K562 (cell line): ENCODE data around the gene TLR1. TPM values are rescaled to one million over a fixed set of nuclear protein-coding genes. Genes with fewer than 3 reads are reported as not detected.

Experiments
- ATAC-seq: fragments of 200-7000 bp; cut with Tn5 transposase; 3 replicates; pipeline ENCODE4 v1.9.1; 2020; ENCODE audit warnings: moderate library complexity
- BruUV-seq: library from RNA; stranded (reverse); fragments of 400-500 nt; replicated peaks from 2 replicates; lab custom pipeline; 2021; lab: Mats Ljungman, UMichigan
- CTCF ChIA-PET: fragments of 300-600 bp; formaldehyde crosslinking; extraction: SDS; loops from one replicate; lab custom pipeline; 2021; ENCODE audit warnings: low intra/inter-chr PET ratio; lab: Yijun Ruan, JAX
- POLR2A ChIA-PET: fragments of 300-600, 350-650 bp; sonication (Branson Sonifier 250); formaldehyde crosslinking; extraction: SDS; loops from one replicate; lab custom pipeline; 2021; ENCODE audit warnings: antibody characterized with exemption, inconsistent platforms; lab: Yijun Ruan, JAX
- DNase-seq, 4 experiments: peaks; one replicate each; pipeline versions ENCODE4 v3.0.0 to v3.0.0-alpha.2; 2011 to 2018; ENCODE audit warnings: low spot score in 3 of 4, mixed read lengths in 3 of 4; ENCODE audit errors: extremely low read depth in 1 of 4
- FAIRE-seq: peaks from 2 replicates; lab custom pipeline; 2011; peaks lifted over from hg19 to GRCh38; lab: Jason Lieb, UNC
- H2AFZ ChIP-seq: 2 replicates; pipeline ENCODE4 v1.6.0; 2011; ENCODE audit warnings: low read depth, low read length, control low read depth, inconsistent platforms
- H3K27ac ChIP-seq: fragments of 200-600 bp; 3 replicates; pipeline ENCODE4 v1.8.0; 2011; ENCODE audit warnings: low read depth, mild to moderate bottlenecking, control low read depth, inconsistent platforms, low read length, moderate library complexity, mixed read lengths; ENCODE audit errors: extremely low read depth
- H3K27me3 ChIP-seq, 2 experiments: fragments of 300-600 bp in 1 of 2; 2 replicates in 1 of 2; 3 replicates in 1 of 2; pipeline versions ENCODE4 v1.6.0 to v1.8.0; 2011; ENCODE audit warnings: inconsistent platforms in 2 of 2, low read length in 2 of 2, mild to moderate bottlenecking in 1 of 2, mixed read lengths in 1 of 2, moderate library complexity in 1 of 2; ENCODE audit not compliant: control insufficient read depth in 2 of 2, insufficient read depth in 2 of 2
- H3K36me3 ChIP-seq: fragments of 300-600 bp; 3 replicates; pipeline ENCODE4 v1.8.0; 2011; ENCODE audit warnings: mild to moderate bottlenecking, low read length, inconsistent platforms; ENCODE audit not compliant: control insufficient read depth, insufficient read depth
- H3K4me1 ChIP-seq, 2 experiments: fragments of 200-600 bp in 1 of 2; replicated peaks in 1 of 2; 2 replicates in 1 of 2; 3 replicates in 1 of 2; pipeline versions ENCODE4 v1.5.1 to v1.8.0; 2011; ENCODE audit warnings: inconsistent platforms in 2 of 2, low read length in 2 of 2, mild to moderate bottlenecking in 1 of 2, mixed read lengths in 1 of 2, moderate library complexity in 1 of 2; ENCODE audit not compliant: control insufficient read depth in 2 of 2, insufficient read depth in 2 of 2
- H3K4me2 ChIP-seq: 2 replicates; pipeline ENCODE4 v1.6.1; 2011; ENCODE audit warnings: low read length, control low read depth, inconsistent platforms, mixed read lengths; ENCODE audit not compliant: insufficient read depth
- H3K4me3 ChIP-seq: fragments of 200-600 bp; sonication (generic), shearing (Covaris generic); 2 replicates; pipeline ENCODE4 v1.5.1; 2016; ENCODE audit warnings: control low read depth, inconsistent platforms
- H3K79me2 ChIP-seq: fragments of 200-600 bp; 3 replicates; pipeline ENCODE4 v1.8.0; 2011; ENCODE audit warnings: low read length, inconsistent platforms; ENCODE audit not compliant: control insufficient read depth, insufficient read depth
- H3K9ac ChIP-seq, 2 experiments: 2 replicates each; pipeline versions ENCODE4 v1.6.0 to v1.6.1; 2011; ENCODE audit warnings: low read depth in 2 of 2, low read length in 2 of 2, control low read depth in 1 of 2, inconsistent platforms in 1 of 2, mild to moderate bottlenecking in 1 of 2, mixed read lengths in 1 of 2; ENCODE audit not compliant: insufficient read depth in 1 of 2
- H3K9me1 ChIP-seq: one replicate; pipeline ENCODE4 v1.6.0; 2011; ENCODE audit warnings: inconsistent platforms, mild to moderate bottlenecking, low read length, moderate library complexity; ENCODE audit not compliant: control insufficient read depth, insufficient read depth
- H3K9me3 ChIP-seq: replicated peaks from 2 replicates; pipeline ENCODE4 v1.5.1; 2011; ENCODE audit warnings: low read depth, low read length, inconsistent platforms; ENCODE audit not compliant: control insufficient read depth, insufficient read depth
- H4K20me1 ChIP-seq: replicated peaks from 2 replicates; pipeline ENCODE4 v1.6.1; 2011; ENCODE audit warnings: low read length, inconsistent platforms, mixed read lengths; ENCODE audit not compliant: control insufficient read depth, insufficient read depth
- CTCF ChIP-seq, 3 experiments: IDR thresholded peaks in 2 of 3; conservative IDR thresholded peaks in 1 of 3; 2 replicates each; pipeline ENCODE4 v1.5.1; 2011 to 2012; ENCODE audit warnings: low read length in 3 of 3, mild to moderate bottlenecking in 3 of 3, control low read depth in 2 of 3, improper control_type of control experiment in 1 of 3, inconsistent platforms in 1 of 3, low read depth in 1 of 3, mixed read lengths in 1 of 3, moderate library complexity in 1 of 3; ENCODE audit not compliant: insufficient read depth in 2 of 3
- RAD21 ChIP-seq, 2 experiments: fragments of 250-450 bp in 1 of 2; fragments of 450-650 bp in 1 of 2; sonication (Bioruptor Pico) in 1 of 2; formaldehyde crosslinking in 1 of 2; IDR thresholded peaks in 1 of 2; conservative IDR thresholded peaks in 1 of 2; 2 replicates each; pipeline versions ENCODE4 v1.4.0 to v1.8.0; 2020 to 2022; ENCODE audit warnings: mild to moderate bottlenecking in 2 of 2, moderate library complexity in 1 of 2
- SRSF7 ChIP-seq: fragments of 200-400 bp; formaldehyde crosslinking; optimal IDR thresholded peaks from 2 replicates; pipeline ENCODE3; 2017; ENCODE audit warnings: mild to moderate bottlenecking, low read depth, low read length
- WGBS: fragments of 100-300 bp; shearing (Covaris generic); methylation state at CpG from one replicate; pipeline ENCODE4 v1.1.6; 2016; ENCODE audit warnings: low coverage, mixed read lengths; ENCODE audit not compliant: insufficient coverage; ENCODE audit errors: missing lambda C conversion rate; 5-methylcytosine and 5-hydroxymethylcytosine counted together
- in situ Hi-C: fragments of 300-500 bp; cut with MboI; formaldehyde crosslinking; loops from 4 replicates; pipeline ENCODE4 v1.15.0; 2018; ENCODE audit warnings: inconsistent platforms, mixed read lengths
- intact Hi-C: fragments of 100-400 bp; cut with micrococcal nuclease; formaldehyde crosslinking; loops from 2 replicates; pipeline ENCODE4 v1.14.2; 2022
- polyA plus RNA-seq, 8 experiments: library from polyadenylated mRNA; depleted of rRNA in 4 of 8; stranded (reverse) in 5 of 8; unstranded in 3 of 8; fragments of >200 nt; fragmentation: Nextera tagmentation in 2 of 8; fragmentation: Illumina TruSeq in 1 of 8; extraction: Ambion mirVana in 2 of 8; extraction: Trizol in 1 of 8; gene quantifications; 2 replicates each; pipeline versions ENCODE4 v1.2.1 to v1.2.3, GENCODE V29; 2011 to 2014; ENCODE audit warnings: inconsistent platforms in 1 of 8, missing spikeins in 1 of 8
- total RNA-seq, 7 experiments: library from RNA; depleted of rRNA in 6 of 7; stranded (reverse); fragments of >200 nt in 6 of 7; fragmentation: Illumina TruSeq in 2 of 7; extraction: Trizol in 2 of 7; gene quantifications; 2 replicates each; pipeline versions ENCODE4 v1.2.1 to v1.2.3, GENCODE V29; 2011 to 2021; ENCODE audit warnings: low replicate concordance in 1 of 7

TLR1 gene
- total and polyA plus RNA-seq, 9 of the 15 experiments (the other 6 are each of a cell fraction or from before 2014, with no cell fraction given) = 0.11 to 0.49 (median 0.29) TPM

DNA sequence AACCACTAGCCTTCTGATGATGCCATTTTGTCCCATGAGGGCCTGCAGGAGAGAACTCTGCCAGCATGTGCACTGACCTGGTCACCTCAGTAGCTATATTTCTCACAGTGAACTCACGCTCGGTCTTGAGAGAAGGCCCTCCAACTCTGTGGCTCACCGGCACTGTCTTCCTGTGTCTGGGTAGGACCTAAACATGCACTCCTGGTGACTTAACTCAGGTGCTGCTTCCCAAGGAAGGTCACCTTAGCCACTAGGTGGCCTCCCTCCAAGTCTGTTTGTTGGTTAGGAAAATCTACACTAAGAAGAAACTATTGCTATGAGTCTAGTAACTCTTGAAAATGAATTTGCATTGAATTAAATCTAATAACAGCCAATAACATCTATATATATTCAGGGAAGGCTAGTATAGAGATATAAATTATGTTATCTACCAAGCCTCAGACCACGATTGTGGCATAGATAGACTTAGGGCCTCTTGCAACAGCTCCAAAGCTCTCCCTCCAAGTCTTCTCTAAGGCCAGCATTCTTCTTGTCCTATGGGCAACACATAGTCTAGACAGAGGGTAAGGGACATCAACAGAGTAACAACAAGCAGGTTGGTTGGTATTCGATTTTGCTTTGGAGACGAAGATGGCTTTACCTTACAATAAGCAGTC, 46.5 kb downstream of the TLR1 start:
- ATAC-seq (peak; percentile 50; the same call in 2 of the 3 replicates), DNase-seq (peak in 3 of 4 experiments; percentile 16 to 40 (median 20)), FAIRE-seq (no peak)
- CTCF ChIA-PET = no interaction called here
- BruUV-seq = no TSS peak
- no peaks in the 10 kb centered on the region for H3K9me3 ChIP-seq
- intact Hi-C loops = loop anchor here (1.0 to 5.0 kb wide), 4 partner anchors 44 to 377 kb away; partner anchors contain the start of genes TLR1 and TLR6
- H2AFZ ChIP-seq = no peak overlapping the region; the same call in 1 of the 2 replicates
- no peaks in the 10 kb centered on the region for H3K9me1 ChIP-seq
- peaks cover 5 to 6% of the 10 kb centered on the region in 2 experiments; a peak in 3 of 5 replicates for H3K4me1 ChIP-seq
- TF ChIP-seq RAD21 (CRISPR knock-in tag; conservative IDR thresholded peaks at IDR 0.05 in 1 of 2, IDR thresholded peaks at IDR 0.05 in 1 of 2) (peak; percentile 13 to 31; a peak in 1 of 4 replicates), SRSF7 (no peak), CTCF (IDR thresholded peaks at IDR 0.05 in 2 of 3, conservative IDR thresholded peaks at IDR 0.05 in 1 of 3; ENCODE audit: insufficient read depth in 2 of 3, low read depth in 1 of 3, low read length in 3 of 3) (peak; percentile 30 to 53 (median 31); a peak in 5 of 6 replicates)
- H3K27ac ChIP-seq = no peak overlapping the region
- WGBS = 26% methylated on average over 6 of the region's 6 CpGs
- POLR2A ChIA-PET = interaction anchor here (0.5 to 1.0 kb wide), 2 partner anchors 25 to 1277 kb away, joined by 3 to 4 read pairs; partner anchors contain the start of gene TLR10
- no peak overlapping the region for H3K4me2 ChIP-seq
- no peaks in the 10 kb centered on the region for H3K36me3 ChIP-seq
- H3K4me3 ChIP-seq = no peak overlapping the region
- H3K79me2 ChIP-seq = no peaks in the 10 kb centered on the region
- no peaks in the 10 kb centered on the region for H4K20me1 ChIP-seq
- in situ Hi-C loops = no loop called here
- peaks cover 6 to 23% of the 10 kb centered on the region in 2 experiments for H3K27me3 ChIP-seq
- no peak overlapping the region for H3K9ac ChIP-seq
